MCF 10A (cell line): ENCODE measurements around the gene STON1. TPM values are rescaled to one million over a fixed set of nuclear protein-coding genes. Genes with fewer than 3 reads are reported as not detected.

Experiments
- BruUV-seq: library from RNA; stranded (reverse); fragments of 400-500 nt; replicated peaks from 2 replicates; lab custom pipeline; 2021; lab: Mats Ljungman, UMichigan
- CTCF ChIA-PET: fragments of 300-600 bp; sonication (Branson Sonifier 250); formaldehyde crosslinking; extraction: SDS; loops from one replicate; lab custom pipeline; 2021; ENCODE audit warnings: antibody characterized with exemption, inconsistent platforms; lab: Yijun Ruan, JAX
- POLR2A ChIA-PET: fragments of 300-600, 350-650 bp; sonication (Branson Sonifier 250); formaldehyde crosslinking; extraction: SDS; loops from one replicate; lab custom pipeline; 2020; ENCODE audit warnings: antibody characterized with exemption, inconsistent platforms; lab: Yijun Ruan, JAX
- DNase-seq: peaks from one replicate; pipeline ENCODE4 v3.0.0-alpha.2; 2018; ENCODE audit not compliant: unreplicated experiment
- H3K27ac Mint-ChIP-seq: one replicate; pipeline ENCODE4 v1.8.0; 2022; ENCODE audit warnings: mild to moderate bottlenecking, low read depth, mixed read lengths; ENCODE audit not compliant: unreplicated experiment
- H3K27me3 Mint-ChIP-seq: one replicate; pipeline ENCODE4 v1.8.0; 2022; ENCODE audit warnings: mixed read lengths; ENCODE audit not compliant: insufficient read depth, unreplicated experiment
- H3K36me3 Mint-ChIP-seq: one replicate; pipeline ENCODE4 v1.8.0; 2022; ENCODE audit warnings: mild to moderate bottlenecking, moderate library complexity, mixed read lengths; ENCODE audit not compliant: insufficient read depth, unreplicated experiment
- H3K4me1 Mint-ChIP-seq: one replicate; pipeline ENCODE4 v1.8.0; 2022; ENCODE audit warnings: mixed read lengths; ENCODE audit not compliant: insufficient read depth, unreplicated experiment
- H3K4me3 Mint-ChIP-seq: one replicate; pipeline ENCODE4 v1.8.0; 2022; ENCODE audit warnings: mild to moderate bottlenecking, moderate library complexity, mixed read lengths; ENCODE audit not compliant: unreplicated experiment
- H3K9me3 Mint-ChIP-seq: one replicate; pipeline ENCODE4 v1.8.0; 2022; ENCODE audit warnings: mixed read lengths; ENCODE audit not compliant: unreplicated experiment
- CTCF ChIP-seq: fragments of 200-600 bp; IDR thresholded peaks from one replicate; pipeline ENCODE4 v1.8.0; 2022; ENCODE audit warnings: antibody characterized with exemption, mild to moderate bottlenecking; ENCODE audit not compliant: unreplicated experiment
- intact Hi-C: fragments of 100-400 bp; cut with micrococcal nuclease; formaldehyde crosslinking; loops from 2 replicates; pipeline ENCODE4 v1.14.1; 2022
- total RNA-seq: library from RNA; stranded (reverse); gene quantifications from 2 replicates; pipeline ENCODE4 v1.2.3, GENCODE V29; 2022

Gene STON1
- total RNA-seq, 1 experiment from 2014 or later, result 0.23 TPM

- BruUV-seq, result no TSS peak
- intact Hi-C loops, result no loop called here
These were observed 38.6 kb downstream of the STON1 start for GRCh38 chr2:48568547-48568946.

GRCh38 chr2:48569433-48569832 lies 39.5 kb downstream of the STON1 start:
- intact Hi-C loops, result no loop called here
- no peak for DNase-seq
- ChIA-PET CTCF (interaction anchor here (0.5 to 1.2 kb wide), 3 partner anchors 22 to 368 kb away, joined by 3 to 4 read pairs (median 3); no protein-coding TSS in a partner anchor), POLR2A (no interaction called here)
- no TSS peak for BruUV-seq
- Mint-ChIP-seq H3K27me3 (no peaks in the 10 kb centered on the region), H3K9me3 (peaks cover 4% of the 10 kb centered on the region), H3K36me3 (no peaks in the 10 kb centered on the region), H3K27ac (no peak overlapping the region), H3K4me3 (no peak overlapping the region), H3K4me1 (no peaks in the 10 kb centered on the region)
- no peak for TF ChIP-seq CTCF

More at GRCh38 chr2:48568547-48568946, 38.6 kb downstream of the STON1 start:
- no peaks in the 10 kb centered on the region for H3K27me3 Mint-ChIP-seq
- POLR2A ChIA-PET, result no interaction called here
- CTCF ChIA-PET, result interaction anchor here (0.6 to 1.5 kb wide), 2 partner anchors 10 to 20 kb away, joined by 3 to 6 read pairs; no protein-coding TSS in a partner anchor
- DNase-seq, result no peak
- no peak for TF ChIP-seq CTCF
- H3K4me3 Mint-ChIP-seq, result no peak overlapping the region
- H3K9me3 Mint-ChIP-seq, result peaks cover 4% of the 10 kb centered on the region
- no peaks in the 10 kb centered on the region for H3K36me3 Mint-ChIP-seq
- H3K4me1 Mint-ChIP-seq, result no peaks in the 10 kb centered on the region
- no peak overlapping the region for H3K27ac Mint-ChIP-seq

GRCh38 chr2:48572816-48573215 lies 42.9 kb downstream of the STON1 start:
- intact Hi-C loops, result no loop called here
- BruUV-seq, result no TSS peak
- ChIA-PET CTCF (interaction anchor here (1.7 kb wide), 1 partner anchor 16 kb away, joined by 3 read pairs; no protein-coding TSS in a partner anchor), POLR2A (no interaction called here)
- Mint-ChIP-seq H3K9me3 (peaks cover 4% of the 10 kb centered on the region), H3K27ac (no peak overlapping the region), H3K36me3 (no peaks in the 10 kb centered on the region), H3K27me3 (no peaks in the 10 kb centered on the region), H3K4me1 (no peaks in the 10 kb centered on the region), H3K4me3 (no peak overlapping the region)
- DNase-seq, result no peak
- TF ChIP-seq CTCF, result no peak

- CTCF ChIA-PET, result no interaction called here
- Mint-ChIP-seq H3K4me1 (no peaks in the 10 kb centered on the region), H3K27me3 (no peaks in the 10 kb centered on the region), H3K27ac (no peak overlapping the region), H3K9me3 (peaks cover 4% of the 10 kb centered on the region), H3K36me3 (no peaks in the 10 kb centered on the region), H3K4me3 (no peak overlapping the region)
- DNase-seq, result no peak
- intact Hi-C loops, result no loop called here
- TF ChIP-seq CTCF, result no peak
- no TSS peak for BruUV-seq
- POLR2A ChIA-PET, result no interaction called here
These were observed 44.7 kb downstream of the STON1 start for GRCh38 chr2:48574353-48575287.
